ENCODE measurements around the gene DIPK1A. TPM values are rescaled to one million over a fixed set of nuclear protein-coding genes. Genes with fewer than 3 reads are reported as not detected.
A peak's percentile ranks its signal among the peaks of the same experiment; 100 is the strongest.

Gene DIPK1A
- total RNA-seq, 1 donor from 2014 or later: 3.9 TPM

DNA sequence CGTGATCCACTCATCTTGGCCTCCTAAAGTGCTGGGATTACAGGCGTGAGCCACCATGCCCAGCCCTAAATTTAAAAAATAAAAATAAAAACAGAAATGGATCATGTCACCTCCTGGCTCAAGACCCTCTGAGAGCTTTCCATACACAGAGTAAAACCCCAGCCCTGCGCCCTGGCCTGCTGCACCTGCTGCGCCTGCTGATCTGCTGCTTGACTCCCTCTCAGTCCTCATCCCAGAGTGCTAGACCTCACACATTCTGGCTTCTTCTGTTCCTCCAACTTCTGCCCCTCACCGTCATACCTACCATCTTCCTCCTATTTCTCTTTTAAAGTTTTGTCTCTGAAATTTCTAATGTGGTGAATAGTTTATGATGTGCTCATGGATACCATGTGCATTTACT is 42.7 kb upstream of the DIPK1A start:
- Mint-ChIP-seq H3K27ac (ENCODE audit: unreplicated experiment) (no peak overlapping the region), H3K4me1 (ENCODE audit: unreplicated experiment) (peaks cover 23% of the 10 kb centered on the region), H3K4me3 (ENCODE audit: unreplicated experiment) (no peak overlapping the region), H3K36me3 (ENCODE audit: low read depth, unreplicated experiment) (no peaks in the 10 kb centered on the region), H3K9me3 (ENCODE audit: unreplicated experiment) (no peaks in the 10 kb centered on the region), H3K27me3 (ENCODE audit: unreplicated experiment) (peaks cover 3% of the 10 kb centered on the region)
- TF ChIP-seq, protein P1, sequence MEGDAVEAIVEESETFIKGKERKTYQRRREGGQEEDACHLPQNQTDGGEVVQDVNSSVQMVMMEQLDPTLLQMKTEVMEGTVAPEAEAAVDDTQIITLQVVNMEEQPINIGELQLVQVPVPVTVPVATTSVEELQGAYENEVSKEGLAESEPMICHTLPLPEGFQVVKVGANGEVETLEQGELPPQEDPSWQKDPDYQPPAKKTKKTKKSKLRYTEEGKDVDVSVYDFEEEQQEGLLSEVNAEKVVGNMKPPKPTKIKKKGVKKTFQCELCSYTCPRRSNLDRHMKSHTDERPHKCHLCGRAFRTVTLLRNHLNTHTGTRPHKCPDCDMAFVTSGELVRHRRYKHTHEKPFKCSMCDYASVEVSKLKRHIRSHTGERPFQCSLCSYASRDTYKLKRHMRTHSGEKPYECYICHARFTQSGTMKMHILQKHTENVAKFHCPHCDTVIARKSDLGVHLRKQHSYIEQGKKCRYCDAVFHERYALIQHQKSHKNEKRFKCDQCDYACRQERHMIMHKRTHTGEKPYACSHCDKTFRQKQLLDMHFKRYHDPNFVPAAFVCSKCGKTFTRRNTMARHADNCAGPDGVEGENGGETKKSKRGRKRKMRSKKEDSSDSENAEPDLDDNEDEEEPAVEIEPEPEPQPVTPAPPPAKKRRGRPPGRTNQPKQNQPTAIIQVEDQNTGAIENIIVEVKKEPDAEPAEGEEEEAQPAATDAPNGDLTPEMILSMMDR (IDR thresholded peaks at IDR 0.05; ENCODE audit: unreplicated experiment): no peak
- DNase-seq (ENCODE audit: low spot score): no peak

DNA sequence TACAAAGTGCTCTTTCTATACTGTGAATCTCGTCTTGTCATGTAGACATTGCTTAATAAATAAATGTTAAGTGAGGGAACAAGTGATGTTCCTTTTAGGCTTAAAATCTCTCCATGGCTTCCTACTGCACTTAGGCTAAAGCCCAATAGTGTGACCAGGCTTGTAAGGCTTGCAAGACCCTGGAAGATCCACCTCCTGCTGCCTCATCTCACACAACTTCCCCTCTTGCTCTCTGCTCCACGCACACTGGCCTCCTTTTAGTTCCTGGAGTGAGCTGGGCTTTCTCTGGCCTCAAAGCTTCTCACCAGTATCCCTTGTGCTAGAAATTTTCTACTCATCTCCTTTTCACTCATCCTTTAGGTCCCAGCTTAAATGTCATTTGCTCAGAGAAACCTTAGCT is 41.5 kb upstream of the DIPK1A start:
- H3K36me3 Mint-ChIP-seq (ENCODE audit: low read depth, unreplicated experiment): no peaks in the 10 kb centered on the region
- peaks cover 3% of the 10 kb centered on the region for H3K27me3 Mint-ChIP-seq (ENCODE audit: unreplicated experiment)
- TF ChIP-seq, protein P1 (IDR thresholded peaks at IDR 0.05; ENCODE audit: unreplicated experiment): no peak
- no peak overlapping the region for H3K27ac Mint-ChIP-seq (ENCODE audit: unreplicated experiment)
- no peak overlapping the region for H3K4me3 Mint-ChIP-seq (ENCODE audit: unreplicated experiment)
- no peak for DNase-seq (ENCODE audit: low spot score)
- H3K9me3 Mint-ChIP-seq (ENCODE audit: unreplicated experiment): no peaks in the 10 kb centered on the region
- H3K4me1 Mint-ChIP-seq (ENCODE audit: unreplicated experiment): peaks cover 11% of the 10 kb centered on the region

DNA sequence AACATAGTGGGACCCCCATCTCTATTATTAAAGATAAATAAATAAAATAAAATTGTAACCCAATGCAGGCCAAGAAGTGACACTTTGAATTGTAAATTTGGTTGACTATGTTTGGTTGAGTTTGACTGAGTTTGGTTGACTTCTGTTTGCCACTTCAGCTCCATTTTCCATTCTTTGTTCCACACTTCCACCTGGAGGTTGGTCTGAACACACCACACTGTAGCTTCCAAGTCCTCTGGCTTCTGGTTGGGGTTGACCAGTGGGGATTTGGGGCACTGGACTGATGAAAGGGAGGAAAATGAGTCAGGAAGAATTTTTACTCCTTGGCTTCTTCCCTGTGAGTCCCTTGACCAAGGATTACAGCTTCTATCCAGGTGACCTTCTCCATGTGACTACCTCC is 40.6 kb upstream of the DIPK1A start:
- Mint-ChIP-seq H3K27me3 (ENCODE audit: unreplicated experiment) (peaks cover 3% of the 10 kb centered on the region), H3K9me3 (ENCODE audit: unreplicated experiment) (no peaks in the 10 kb centered on the region), H3K4me3 (ENCODE audit: unreplicated experiment) (no peak overlapping the region), H3K27ac (ENCODE audit: unreplicated experiment) (no peak overlapping the region), H3K36me3 (ENCODE audit: low read depth, unreplicated experiment) (no peaks in the 10 kb centered on the region), H3K4me1 (ENCODE audit: unreplicated experiment) (peaks cover 11% of the 10 kb centered on the region)
- no peak for DNase-seq (ENCODE audit: low spot score)
- TF ChIP-seq, protein P1 (IDR thresholded peaks at IDR 0.05; ENCODE audit: unreplicated experiment): no peak

DNA sequence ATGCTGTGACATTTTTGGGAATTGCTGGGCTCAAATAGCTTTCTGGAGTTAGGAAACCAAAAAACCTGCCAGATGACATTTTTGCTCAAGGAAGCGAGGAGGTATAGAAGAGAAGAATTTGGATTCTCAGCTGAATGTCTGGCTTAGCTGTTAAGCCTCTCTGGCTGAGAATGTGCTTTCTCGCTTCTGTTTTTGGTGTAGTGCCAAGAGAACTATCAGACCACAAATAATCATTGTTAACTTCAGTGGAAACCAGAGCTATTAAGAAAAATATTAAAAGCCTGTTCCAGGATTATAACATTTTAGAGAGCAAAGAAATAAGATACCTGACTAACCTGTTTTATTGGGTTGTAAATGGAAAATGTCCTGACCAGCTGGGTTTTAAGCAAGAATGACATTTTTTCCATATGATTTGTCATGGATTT is 39.5 kb upstream of the DIPK1A start:
- H3K9me3 Mint-ChIP-seq (ENCODE audit: unreplicated experiment): no peaks in the 10 kb centered on the region
- H3K36me3 Mint-ChIP-seq (ENCODE audit: low read depth, unreplicated experiment): no peaks in the 10 kb centered on the region
- peaks cover 3% of the 10 kb centered on the region for H3K27me3 Mint-ChIP-seq (ENCODE audit: unreplicated experiment)
- no peak for DNase-seq (ENCODE audit: low spot score)
- H3K4me3 Mint-ChIP-seq (ENCODE audit: unreplicated experiment): no peak overlapping the region
- H3K27ac Mint-ChIP-seq (ENCODE audit: unreplicated experiment): peak overlapping the region; percentile 85
- TF ChIP-seq, protein P1 (IDR thresholded peaks at IDR 0.05; ENCODE audit: unreplicated experiment): no peak
- peaks cover 11% of the 10 kb centered on the region for H3K4me1 Mint-ChIP-seq (ENCODE audit: unreplicated experiment)

DNA sequence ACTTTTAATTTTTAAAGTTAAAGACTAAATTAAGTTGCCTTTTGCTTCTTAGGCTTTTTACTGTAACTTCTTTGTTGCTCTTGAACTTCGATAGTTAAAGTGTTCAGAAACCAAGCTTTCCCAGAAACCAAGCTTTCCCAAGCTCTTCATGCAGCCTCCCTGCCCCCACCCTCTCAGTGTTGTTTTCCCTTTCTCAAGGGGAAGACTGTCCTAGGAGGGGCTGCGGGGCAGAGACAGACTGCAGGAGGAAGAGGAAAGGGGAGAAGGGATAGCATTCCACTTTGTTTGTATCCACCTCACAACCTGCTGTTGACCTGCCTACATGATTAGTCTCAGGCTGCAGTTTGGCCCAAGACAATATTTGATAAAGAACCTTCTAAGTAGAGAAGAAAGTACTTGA is 39.0 kb upstream of the DIPK1A start:
- no peak overlapping the region for H3K4me3 Mint-ChIP-seq (ENCODE audit: unreplicated experiment)
- DNase-seq (ENCODE audit: low spot score): peak; percentile 36
- TF ChIP-seq, protein P1 (IDR thresholded peaks at IDR 0.05; ENCODE audit: unreplicated experiment): no peak
- peaks cover 3% of the 10 kb centered on the region for H3K27me3 Mint-ChIP-seq (ENCODE audit: unreplicated experiment)
- H3K4me1 Mint-ChIP-seq (ENCODE audit: unreplicated experiment): peaks cover 11% of the 10 kb centered on the region
- peak overlapping the region; percentile 85 for H3K27ac Mint-ChIP-seq (ENCODE audit: unreplicated experiment)
- no peaks in the 10 kb centered on the region for H3K9me3 Mint-ChIP-seq (ENCODE audit: unreplicated experiment)
- H3K36me3 Mint-ChIP-seq (ENCODE audit: low read depth, unreplicated experiment): no peaks in the 10 kb centered on the region

Measured in endothelial cell (in vitro differentiated cells).